Aorta (tissue), 5 donors: ENCODE measurements around the gene NACC2. TPM values are rescaled to one million over a fixed set of nuclear protein-coding genes. Genes with fewer than 3 reads are reported as not detected.

Source experiments
- ATAC-seq: fragments of 200-7000 bp; cut with Tn5 transposase; one replicate; pipeline ENCODE4 v1.9.1; 2022; ENCODE audit warnings: moderate library complexity; ENCODE audit not compliant: low FRiP score
- DNase-seq, 2 donors: peaks; one replicate each; pipeline ENCODE4 v3.0.0-alpha.2; 2020
- H3K27ac ChIP-seq, 2 donors: one replicate each; pipeline ENCODE4 v1.5.1; 2013; ENCODE audit warnings: low read length in 2 of 2, mild to moderate bottlenecking in 2 of 2, moderate library complexity in 2 of 2, control low read depth in 1 of 2, inconsistent platforms in 1 of 2, low read depth in 1 of 2
- H3K27me3 ChIP-seq, 2 donors: one replicate each; pipeline ENCODE4 v1.6.1; 2013; ENCODE audit warnings: control low read depth in 1 of 2, low read length in 1 of 2, mild to moderate bottlenecking in 1 of 2, moderate library complexity in 1 of 2; ENCODE audit not compliant: insufficient read depth in 2 of 2, control insufficient read depth in 1 of 2
- H3K36me3 ChIP-seq, 2 donors: one replicate each; pipeline ENCODE4 v1.6.1; 2013; ENCODE audit warnings: control low read depth in 1 of 2, low read length in 1 of 2, mild to moderate bottlenecking in 1 of 2; ENCODE audit not compliant: insufficient read depth in 2 of 2, control insufficient read depth in 1 of 2
- H3K4me1 ChIP-seq, 2 donors: one replicate each; pipeline ENCODE4 v1.6.1; 2013; ENCODE audit warnings: low read length in 2 of 2, control low read depth in 1 of 2, mild to moderate bottlenecking in 1 of 2, moderate library complexity in 1 of 2; ENCODE audit not compliant: insufficient read depth in 2 of 2, control insufficient read depth in 1 of 2
- H3K4me3 ChIP-seq, 2 donors: one replicate each; pipeline ENCODE4 v1.5.1; 2013; ENCODE audit warnings: low read length in 2 of 2, control low read depth in 1 of 2, mild to moderate bottlenecking in 1 of 2
- H3K9me3 ChIP-seq: one replicate; pipeline ENCODE4 v1.6.1; 2013; ENCODE audit warnings: mild to moderate bottlenecking, low read length; ENCODE audit not compliant: control insufficient read depth
- WGBS, 2 donors: extraction: QIAGEN DNeasy Blood & Tissue Kit; methylation state at CpG; one replicate each; pipeline ENCODE4 v1.1.7; 2013; 5-methylcytosine and 5-hydroxymethylcytosine counted together
- intact Hi-C, 2 donors: fragments of 100-400 bp; cut with DNase I; formaldehyde crosslinking; loops; one replicate each; pipeline versions ENCODE4 v1.14.2 to v1.15.0; 2022
- polyA plus RNA-seq, 2 donors: library from polyadenylated mRNA; stranded (reverse); fragments of 200-250 nt; gene quantifications; one replicate each; pipeline ENCODE4 v1.2.3, GENCODE V29; 2013
- total RNA-seq, 2 donors: library from RNA; stranded (reverse); fragmentation: NEBNext Ultra II Directional; extraction: Animal tissue kit (Norgen Biotek cat#: 25700); gene quantifications; one replicate each; pipeline ENCODE4 v1.2.1, GENCODE V29; 2021
- donor health status: healthy with polysubstance abuse.
- donor health status: Bipolar disorder and iron deficiency.
- donor health status: DM: no; HTN: no; CAD: no.
- donor health status: DM: no; HTN: no; CAD: no.
- donor health status: DM: yes; HTN: yes; CAD: no.

NACC2 gene
- total and polyA plus RNA-seq, 4 donors = 10.5 to 61.0 (median 31.5) TPM

GRCh38 chr9:136120438-136120844 is 25.4 kb upstream of the NACC2 start:
- Histone ChIP-seq H3K27me3 (no peaks in the 10 kb centered on the region), H3K4me3 (no peak overlapping the region), H3K9me3 (no peaks in the 10 kb centered on the region), H3K4me1 (no peaks in the 10 kb centered on the region), H3K27ac (no peak overlapping the region), H3K36me3 (no peaks in the 10 kb centered on the region)
- intact Hi-C loops = loop anchor here (5.0 to 10.0 kb wide), 5 partner anchors 33 to 418 kb away; partner anchors contain the start of genes CAMSAP1 (in 1 of the 2) and KCNT1 (in 1 of the 2)
- WGBS, 2 donors = 89 to 90% methylated on average over 18 of the region's 18 CpGs
- DNase-seq = no peak
- no peak for ATAC-seq

GRCh38 chr9:136119883-136120393 is 24.8 kb upstream of the NACC2 start:
- H3K27ac ChIP-seq = peak overlapping the region in 1 of 2 donors; percentile 20
- 29 to 37% methylated on average over 11 of the region's 11 CpGs for WGBS, 2 donors

GRCh38 chr9:136119061-136119882 is 24.2 kb upstream of the NACC2 start:
- H3K27ac ChIP-seq = peak overlapping the region in 1 of 2 donors; percentile 20
- 0 to 1% methylated on average over 48 to 64 of the region's 64 CpGs for WGBS, 2 donors
- H3K4me1 ChIP-seq = no peaks in the 10 kb centered on the region
- ATAC-seq (peak; percentile 0), DNase-seq (no peak)
- intact Hi-C loops = loop anchor here in 1 of 2 donors (10.0 kb wide), 1 partner anchor 64 kb away; no protein-coding TSS in a partner anchor
- no peaks in the 10 kb centered on the region for H3K36me3 ChIP-seq
- H3K27me3 ChIP-seq = no peaks in the 10 kb centered on the region
- peak overlapping the region; percentile 54 to 58 for H3K4me3 ChIP-seq
- no peaks in the 10 kb centered on the region for H3K9me3 ChIP-seq

More at GRCh38 chr9:136119883-136120393, 24.8 kb upstream of the NACC2 start:
- no peaks in the 10 kb centered on the region for H3K36me3 ChIP-seq
- H3K4me1 ChIP-seq = no peaks in the 10 kb centered on the region
- no peak overlapping the region for H3K4me3 ChIP-seq
- intact Hi-C loops = loop anchor here (5.0 to 10.0 kb wide), 6 partner anchors 33 to 418 kb away; partner anchors contain the start of genes CAMSAP1 (in 1 of the 2) and KCNT1 (in 1 of the 2)
- no peaks in the 10 kb centered on the region for H3K27me3 ChIP-seq
- no peak for DNase-seq
- no peak for ATAC-seq
- H3K9me3 ChIP-seq = no peaks in the 10 kb centered on the region

GRCh38 chr9:136118320-136119060 is 23.4 kb upstream of the NACC2 start, which contains the start of gene TMEM250:
Gene TMEM250, minus strand, starts transcription at chr9:136118875. Its CDS starts 1,975 bp downstream, at chr9:136116900.
- no peaks in the 10 kb centered on the region for H3K27me3 ChIP-seq
- DNase-seq (peak; percentile 98 to 99), ATAC-seq (peak; percentile 96)
- intact Hi-C loops = loop anchor here (1.0 to 10.0 kb wide), 2 partner anchors 24 to 64 kb away; no protein-coding TSS in a partner anchor
- H3K4me1 ChIP-seq = no peaks in the 10 kb centered on the region
- H3K36me3 ChIP-seq = no peaks in the 10 kb centered on the region
- H3K4me3 ChIP-seq = peak within 1 kb of the TSS; percentile 81 to 89
- WGBS, 2 donors = 0% methylated on average over 55 to 112 of the region's 112 CpGs
- H3K9me3 ChIP-seq = no peaks in the 10 kb centered on the region
- peak within 1 kb of the TSS in 1 of 2 donors; percentile 20 for H3K27ac ChIP-seq

GRCh38 chr9:136117916-136118319 is 22.8 kb upstream of the NACC2 start:
- H3K4me3 ChIP-seq = peak overlapping the region; percentile 81 to 89
- no peaks in the 10 kb centered on the region for H3K27me3 ChIP-seq
- DNase-seq = no peak
- WGBS, 2 donors = 0% methylated on average over 30 to 36 of the region's 36 CpGs
- no peaks in the 10 kb centered on the region for H3K36me3 ChIP-seq
- intact Hi-C loops = loop anchor here (1.0 to 10.0 kb wide), 2 partner anchors 24 to 63 kb away; no protein-coding TSS in a partner anchor
- no peaks in the 10 kb centered on the region for H3K4me1 ChIP-seq
- no peak for ATAC-seq
- H3K9me3 ChIP-seq = no peaks in the 10 kb centered on the region
- peak overlapping the region in 1 of 2 donors; percentile 19 for H3K27ac ChIP-seq

GRCh38 chr9:136117291-136117915 is 22.3 kb upstream of the NACC2 start:
- Histone ChIP-seq H3K4me1 (no peaks in the 10 kb centered on the region), H3K36me3 (no peaks in the 10 kb centered on the region), H3K9me3 (no peaks in the 10 kb centered on the region), H3K27ac (no peak overlapping the region), H3K27me3 (no peaks in the 10 kb centered on the region), H3K4me3 (peak overlapping the region; percentile 81 to 89)
- no peak for ATAC-seq
- 50% methylated on average over 23 of the region's 23 CpGs for WGBS, 2 donors
- DNase-seq = no peak
- intact Hi-C loops = loop anchor here in 1 of 2 donors (10.0 kb wide), 1 partner anchor 63 kb away; no protein-coding TSS in a partner anchor

- no peaks in the 10 kb centered on the region for H3K27me3 ChIP-seq
- H3K4me3 ChIP-seq = no peak overlapping the region
- no peaks in the 10 kb centered on the region for H3K4me1 ChIP-seq
- ATAC-seq (no peak), DNase-seq (no peak)
- WGBS, 2 donors = 96% methylated on average over 67 to 69 of the region's 69 CpGs
- intact Hi-C loops = loop anchor here in 1 of 2 donors (10.0 kb wide), 1 partner anchor 62 kb away; no protein-coding TSS in a partner anchor
- no peak overlapping the region for H3K27ac ChIP-seq
- no peaks in the 10 kb centered on the region for H3K36me3 ChIP-seq
- no peaks in the 10 kb centered on the region for H3K9me3 ChIP-seq
Observed at GRCh38 chr9:136116360-136117098, 21.4 kb upstream of the NACC2 start.
